Neural progenitor cell (in vitro differentiated cells): ENCODE results near the gene SAMD4A.

ENCODE experiments used
- EZH2 ChIP-seq: fragments of 200-600 bp; sonication (generic); IDR thresholded peaks from 2 replicates; pipeline ENCODE4 v1.6.1; 2017; ENCODE audit warnings: antibody characterized with exemption, mild to moderate bottlenecking, moderate library complexity
- TF ChIP-seq, protein P1 (sequence below): fragments of 200-600 bp; sonication (generic); IDR thresholded peaks from 2 replicates; pipeline ENCODE4 v1.5.1; 2017; ENCODE audit warnings: antibody characterized with exemption, mild to moderate bottlenecking

DNA sequence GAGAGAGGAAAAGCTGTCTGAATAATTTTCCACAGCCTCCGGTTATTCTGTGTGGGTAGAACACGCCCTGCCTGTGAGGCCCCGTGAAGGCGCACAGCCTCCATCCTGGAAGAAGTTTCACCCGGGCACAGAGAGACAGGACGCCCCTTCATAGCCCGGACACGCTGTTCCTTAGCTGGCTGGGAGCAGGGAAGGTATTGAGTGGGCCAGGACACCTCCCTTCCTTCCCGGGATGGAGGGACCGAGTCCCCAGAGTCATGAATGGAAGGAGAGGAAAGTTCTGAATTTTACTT is 200.2 kb downstream of the SAMD4A start:
- TF ChIP-seq, protein P1, sequence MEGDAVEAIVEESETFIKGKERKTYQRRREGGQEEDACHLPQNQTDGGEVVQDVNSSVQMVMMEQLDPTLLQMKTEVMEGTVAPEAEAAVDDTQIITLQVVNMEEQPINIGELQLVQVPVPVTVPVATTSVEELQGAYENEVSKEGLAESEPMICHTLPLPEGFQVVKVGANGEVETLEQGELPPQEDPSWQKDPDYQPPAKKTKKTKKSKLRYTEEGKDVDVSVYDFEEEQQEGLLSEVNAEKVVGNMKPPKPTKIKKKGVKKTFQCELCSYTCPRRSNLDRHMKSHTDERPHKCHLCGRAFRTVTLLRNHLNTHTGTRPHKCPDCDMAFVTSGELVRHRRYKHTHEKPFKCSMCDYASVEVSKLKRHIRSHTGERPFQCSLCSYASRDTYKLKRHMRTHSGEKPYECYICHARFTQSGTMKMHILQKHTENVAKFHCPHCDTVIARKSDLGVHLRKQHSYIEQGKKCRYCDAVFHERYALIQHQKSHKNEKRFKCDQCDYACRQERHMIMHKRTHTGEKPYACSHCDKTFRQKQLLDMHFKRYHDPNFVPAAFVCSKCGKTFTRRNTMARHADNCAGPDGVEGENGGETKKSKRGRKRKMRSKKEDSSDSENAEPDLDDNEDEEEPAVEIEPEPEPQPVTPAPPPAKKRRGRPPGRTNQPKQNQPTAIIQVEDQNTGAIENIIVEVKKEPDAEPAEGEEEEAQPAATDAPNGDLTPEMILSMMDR: no peak
- TF ChIP-seq EZH2: no peak
